GM10266 (cell line): ENCODE data around the gene CFAP65.

Experiments
- DNase-seq: peaks from one replicate; pipeline ENCODE4 v3.0.0; 2012; ENCODE audit errors: extremely low spot score
- TF ChIP-seq, protein P1 (sequence below): IDR thresholded peaks from 2 replicates; pipeline ENCODE4 v1.5.1; 2012; ENCODE audit warnings: mild to moderate bottlenecking, low read depth; ENCODE audit not compliant: control insufficient read depth, insufficient read depth; ENCODE audit errors: missing control alignments

Gene CFAP65

GRCh38 chr2:219078126-219078525 lies 36.8 kb upstream of the CFAP65 start:
- TF ChIP-seq, protein P1, sequence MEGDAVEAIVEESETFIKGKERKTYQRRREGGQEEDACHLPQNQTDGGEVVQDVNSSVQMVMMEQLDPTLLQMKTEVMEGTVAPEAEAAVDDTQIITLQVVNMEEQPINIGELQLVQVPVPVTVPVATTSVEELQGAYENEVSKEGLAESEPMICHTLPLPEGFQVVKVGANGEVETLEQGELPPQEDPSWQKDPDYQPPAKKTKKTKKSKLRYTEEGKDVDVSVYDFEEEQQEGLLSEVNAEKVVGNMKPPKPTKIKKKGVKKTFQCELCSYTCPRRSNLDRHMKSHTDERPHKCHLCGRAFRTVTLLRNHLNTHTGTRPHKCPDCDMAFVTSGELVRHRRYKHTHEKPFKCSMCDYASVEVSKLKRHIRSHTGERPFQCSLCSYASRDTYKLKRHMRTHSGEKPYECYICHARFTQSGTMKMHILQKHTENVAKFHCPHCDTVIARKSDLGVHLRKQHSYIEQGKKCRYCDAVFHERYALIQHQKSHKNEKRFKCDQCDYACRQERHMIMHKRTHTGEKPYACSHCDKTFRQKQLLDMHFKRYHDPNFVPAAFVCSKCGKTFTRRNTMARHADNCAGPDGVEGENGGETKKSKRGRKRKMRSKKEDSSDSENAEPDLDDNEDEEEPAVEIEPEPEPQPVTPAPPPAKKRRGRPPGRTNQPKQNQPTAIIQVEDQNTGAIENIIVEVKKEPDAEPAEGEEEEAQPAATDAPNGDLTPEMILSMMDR = no peak
- DNase-seq = peak; percentile 6

GRCh38 chr2:219076253-219076652 lies 34.9 kb upstream of the CFAP65 start:
- DNase-seq = no peak
- TF ChIP-seq, protein P1 = no peak

GRCh38 chr2:219073413-219074129 lies 32.3 kb upstream of the CFAP65 start:
- TF ChIP-seq, protein P1 = peak; percentile 68
- peak; percentile 65 for DNase-seq

GRCh38 chr2:219072741-219073250 lies 31.5 kb upstream of the CFAP65 start:
- no peak for DNase-seq
- TF ChIP-seq, protein P1 = no peak

DNA sequence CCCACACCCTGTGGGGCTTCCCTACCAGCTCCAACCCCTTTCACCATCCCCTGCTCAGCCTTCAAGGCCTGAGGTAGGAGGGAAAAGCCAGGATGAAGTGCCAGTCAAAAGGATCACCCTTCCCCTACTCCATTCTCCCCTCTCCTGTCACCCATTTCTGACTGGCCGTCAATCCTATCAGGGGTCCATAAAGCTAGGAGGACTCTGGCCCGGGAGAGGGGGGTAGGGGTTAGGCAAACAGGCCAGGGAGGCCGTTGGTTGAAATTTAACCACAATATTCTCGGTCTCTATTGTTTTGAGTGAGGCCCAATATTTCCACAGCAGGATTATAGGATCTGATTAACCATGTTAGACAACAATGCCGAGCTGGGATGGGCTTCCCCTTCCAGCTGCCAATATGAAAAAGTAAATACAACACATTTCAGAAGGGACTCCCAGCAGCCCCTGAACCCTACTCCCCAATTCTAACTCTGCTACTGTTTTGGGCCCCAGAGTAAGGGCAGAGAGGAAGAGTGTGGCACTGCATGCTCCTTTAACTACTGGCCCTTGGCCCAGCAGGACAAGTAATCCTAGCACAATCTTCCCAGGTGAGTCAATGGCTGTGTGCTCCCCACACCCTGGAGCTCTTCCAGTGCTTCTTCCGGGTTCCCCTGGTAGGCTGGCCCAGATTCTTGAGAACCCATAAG lies 30.0 kb upstream of the CFAP65 start:
- TF ChIP-seq, protein P1 = no peak
- DNase-seq = no peak

DNA sequence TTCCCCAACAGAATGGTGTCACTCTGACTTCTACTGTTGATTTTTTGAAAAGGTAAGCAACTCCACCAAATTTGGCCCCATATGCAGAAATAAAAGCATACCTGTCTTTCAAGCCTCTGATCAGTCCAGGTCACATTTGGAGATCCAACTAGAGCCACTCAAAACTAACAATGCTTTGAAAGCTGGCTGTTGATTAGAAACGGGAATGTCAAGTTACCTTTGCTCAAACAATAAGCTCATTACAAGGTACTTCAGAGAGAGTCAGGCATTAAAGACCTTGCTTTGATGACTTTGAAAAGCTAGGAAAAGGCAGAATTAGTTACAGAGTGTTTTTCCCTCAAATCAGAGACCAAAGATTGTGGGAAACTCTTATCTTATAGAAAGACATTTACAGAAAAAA lies 24.2 kb upstream of the CFAP65 start:
- TF ChIP-seq, protein P1 = no peak
- no peak for DNase-seq

- TF ChIP-seq, protein P1 = no peak
Measured at GRCh38 chr2:219062081-219062480, 20.8 kb upstream of the CFAP65 start.

More at GRCh38 chr2:219062081-219062480, 20.8 kb upstream of the CFAP65 start:
- DNase-seq = no peak
